ENCODE results near the gene PAPPA2. TPM values are rescaled to one million over a fixed set of nuclear protein-coding genes. Genes with fewer than 3 reads are reported as not detected.

Gene PAPPA2
- total RNA-seq, 4 donors from 2014 or later: 0.07 to 0.97 (median 0.14) TPM

DNA sequence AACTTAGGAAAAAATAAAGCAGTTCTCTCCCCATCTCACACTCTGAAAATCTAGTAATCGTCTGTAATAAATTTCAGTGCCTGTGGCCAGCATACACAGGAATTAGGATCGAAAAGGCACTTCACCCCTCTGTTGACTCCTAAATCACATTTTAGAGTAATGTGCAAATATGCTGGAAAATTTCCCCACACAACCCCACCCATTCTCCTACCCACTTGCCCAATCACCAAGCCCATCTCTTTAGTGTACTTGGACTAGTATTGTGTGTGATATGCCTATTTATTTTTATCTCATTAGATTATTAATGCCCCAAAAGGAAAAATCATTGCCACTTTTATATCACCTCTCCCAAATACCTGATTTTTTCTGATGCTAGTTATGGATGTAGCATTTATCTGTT is 378.3 kb downstream of the PAPPA2 start:
- intact Hi-C loops (cut with DNase I; ENCODE audit: low total_unique reads): no loop called here

DNA sequence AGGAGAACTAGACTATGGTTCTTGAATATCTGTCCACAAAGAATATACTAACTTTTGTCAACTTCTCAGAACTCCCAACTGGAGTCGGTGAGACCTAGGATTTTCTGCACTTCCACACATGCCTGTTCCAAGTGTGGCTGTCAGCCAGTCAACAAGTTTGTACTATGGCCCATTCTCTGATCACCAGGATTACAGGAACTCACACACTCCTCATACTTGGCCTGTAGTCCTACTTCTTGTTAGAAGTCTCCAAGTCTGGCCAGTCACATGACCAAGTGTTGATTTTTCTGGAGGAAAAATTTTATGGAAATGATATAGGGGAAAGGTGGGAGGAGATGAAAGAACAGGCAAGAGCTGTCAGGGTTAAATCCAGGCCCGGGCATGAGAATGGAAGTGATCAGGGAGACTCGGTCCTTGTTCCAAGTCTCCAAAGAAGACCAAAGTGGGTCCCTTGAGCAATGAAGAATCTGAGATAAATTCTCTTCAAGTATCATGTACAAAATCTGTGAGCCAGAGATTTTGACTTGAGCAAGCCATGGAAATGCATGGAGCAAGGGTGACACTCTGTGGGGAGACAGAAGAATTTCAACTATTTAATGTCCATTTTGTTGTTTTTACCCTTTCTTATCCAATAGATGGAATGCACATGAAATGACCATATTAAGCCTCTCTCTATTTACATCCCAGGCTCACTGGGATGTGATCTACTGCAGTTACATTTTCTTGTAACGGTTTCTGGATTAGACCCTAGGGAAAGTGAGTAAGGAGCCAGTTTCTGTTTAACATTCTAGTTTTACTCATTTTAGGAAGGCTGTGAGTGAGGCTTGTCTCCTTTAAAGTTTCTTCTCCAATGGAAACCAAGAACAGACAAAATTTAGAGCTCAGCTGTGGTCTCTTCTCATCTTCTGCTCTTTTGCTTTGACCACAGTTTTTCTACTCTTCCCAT is 380.6 kb downstream of the PAPPA2 start:
- no peak for TF ChIP-seq POLR2A (IDR thresholded peaks at IDR 0.05)
- TF ChIP-seq, protein P1, sequence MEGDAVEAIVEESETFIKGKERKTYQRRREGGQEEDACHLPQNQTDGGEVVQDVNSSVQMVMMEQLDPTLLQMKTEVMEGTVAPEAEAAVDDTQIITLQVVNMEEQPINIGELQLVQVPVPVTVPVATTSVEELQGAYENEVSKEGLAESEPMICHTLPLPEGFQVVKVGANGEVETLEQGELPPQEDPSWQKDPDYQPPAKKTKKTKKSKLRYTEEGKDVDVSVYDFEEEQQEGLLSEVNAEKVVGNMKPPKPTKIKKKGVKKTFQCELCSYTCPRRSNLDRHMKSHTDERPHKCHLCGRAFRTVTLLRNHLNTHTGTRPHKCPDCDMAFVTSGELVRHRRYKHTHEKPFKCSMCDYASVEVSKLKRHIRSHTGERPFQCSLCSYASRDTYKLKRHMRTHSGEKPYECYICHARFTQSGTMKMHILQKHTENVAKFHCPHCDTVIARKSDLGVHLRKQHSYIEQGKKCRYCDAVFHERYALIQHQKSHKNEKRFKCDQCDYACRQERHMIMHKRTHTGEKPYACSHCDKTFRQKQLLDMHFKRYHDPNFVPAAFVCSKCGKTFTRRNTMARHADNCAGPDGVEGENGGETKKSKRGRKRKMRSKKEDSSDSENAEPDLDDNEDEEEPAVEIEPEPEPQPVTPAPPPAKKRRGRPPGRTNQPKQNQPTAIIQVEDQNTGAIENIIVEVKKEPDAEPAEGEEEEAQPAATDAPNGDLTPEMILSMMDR (IDR thresholded peaks at IDR 0.05): no peak
- H3K4me3 ChIP-seq (ENCODE audit: low read depth, poor library complexity, severe bottlenecking): no peak overlapping the region
- intact Hi-C loops (cut with DNase I; ENCODE audit: low total_unique reads): no loop called here
- WGBS, 2 donors: 23 to 27% methylated on average over 4 of the region's 4 CpGs
- no peak for DNase-seq (ENCODE audit: low spot score in 2 of 2)

More for the DNA sequence above, 378.3 kb downstream of the PAPPA2 start:
- peak in 1 of 2 donors; percentile 35 for DNase-seq (ENCODE audit: low spot score in 2 of 2)
- H3K4me3 ChIP-seq (ENCODE audit: low read depth, poor library complexity, severe bottlenecking): no peak overlapping the region
- TF ChIP-seq, protein P1 (IDR thresholded peaks at IDR 0.05): no peak
- TF ChIP-seq POLR2A (IDR thresholded peaks at IDR 0.05): no peak
- WGBS, 2 donors: 62 to 69% methylated on average over 2 of the region's 2 CpGs

DNA sequence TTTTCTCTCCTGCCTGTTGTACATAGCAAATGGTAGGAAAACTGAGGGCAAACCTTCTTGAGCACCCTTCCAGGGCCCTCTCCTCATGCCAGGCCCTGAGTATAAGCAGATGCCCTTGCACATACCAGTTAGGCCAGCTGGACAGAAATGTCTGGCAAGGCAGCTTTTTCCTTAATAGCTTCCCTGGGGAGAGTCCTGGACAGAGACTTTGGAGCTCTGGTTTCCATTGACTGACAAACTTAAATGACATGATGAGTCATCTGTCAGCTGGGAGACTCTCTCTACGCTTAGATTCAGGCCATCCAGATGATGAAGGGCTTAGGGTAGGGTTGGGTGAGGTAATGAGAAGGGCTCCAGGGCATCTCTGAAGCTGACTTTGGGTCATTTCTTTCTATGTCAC is 384.1 kb downstream of the PAPPA2 start:
- intact Hi-C loops (cut with DNase I; ENCODE audit: low total_unique reads): no loop called here
- no peak overlapping the region for H3K4me3 ChIP-seq (ENCODE audit: low read depth, poor library complexity, severe bottlenecking)
- WGBS, 2 donors: 32 to 38% methylated on average over 1 of the region's 1 CpG

DNA sequence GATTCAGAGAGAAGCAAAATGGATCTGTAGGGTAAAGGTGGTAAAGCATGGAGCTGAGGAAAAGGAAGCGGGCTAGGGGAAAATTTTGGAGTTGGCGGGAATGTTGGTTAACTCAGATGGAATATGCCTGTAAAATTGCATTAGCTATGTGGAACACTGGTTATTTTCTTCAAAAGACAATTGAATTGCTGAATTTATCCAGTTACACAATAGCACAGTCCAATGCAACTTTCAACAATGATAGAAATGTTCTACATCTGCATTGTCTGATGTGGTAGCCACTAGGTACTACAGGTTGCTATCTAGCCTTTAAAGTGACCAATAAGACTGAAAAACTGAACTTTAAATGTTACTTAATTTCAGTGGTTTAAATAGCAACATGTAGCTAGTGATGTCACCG is 386.3 kb downstream of the PAPPA2 start:
- intact Hi-C loops (cut with DNase I; ENCODE audit: low total_unique reads): no loop called here

More for the DNA sequence above, 384.1 kb downstream of the PAPPA2 start:
- DNase-seq (ENCODE audit: low spot score in 2 of 2): no peak
- TF ChIP-seq, protein P1 (IDR thresholded peaks at IDR 0.05): no peak
- no peak for TF ChIP-seq POLR2A (IDR thresholded peaks at IDR 0.05)

DNA sequence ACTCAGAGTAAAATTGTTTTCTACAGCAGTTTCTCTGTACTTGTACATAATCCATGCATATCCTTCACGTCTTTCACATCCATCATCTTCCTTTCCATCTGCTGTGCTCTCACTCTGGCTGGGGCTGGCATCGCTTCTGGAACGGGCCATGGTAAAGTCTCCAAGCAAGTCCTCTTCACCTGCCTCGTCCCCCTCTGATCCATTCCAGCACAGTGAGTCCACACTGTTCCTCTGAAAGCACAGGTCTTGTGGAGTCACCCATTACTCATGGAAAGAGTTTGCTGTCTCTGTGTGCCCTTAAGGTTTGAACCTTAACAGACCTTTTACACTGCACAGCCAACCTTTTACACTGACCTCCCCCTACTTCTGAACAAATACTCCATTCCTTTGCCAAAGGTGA is 387.9 kb downstream of the PAPPA2 start:
- 75% methylated on average over 4 of the region's 4 CpGs for WGBS, 2 donors
- DNase-seq (ENCODE audit: low spot score in 2 of 2): no peak
- H3K4me3 ChIP-seq (ENCODE audit: low read depth, poor library complexity, severe bottlenecking): no peak overlapping the region
- intact Hi-C loops (cut with DNase I; ENCODE audit: low total_unique reads): no loop called here
- TF ChIP-seq, protein P1 (IDR thresholded peaks at IDR 0.05): no peak
- TF ChIP-seq POLR2A (IDR thresholded peaks at IDR 0.05): no peak

More for the DNA sequence above, 386.3 kb downstream of the PAPPA2 start:
- no peak overlapping the region for H3K4me3 ChIP-seq (ENCODE audit: low read depth, poor library complexity, severe bottlenecking)
- 78 to 82% methylated on average over 3 of the region's 3 CpGs for WGBS, 2 donors
- no peak for TF ChIP-seq POLR2A (IDR thresholded peaks at IDR 0.05)
- TF ChIP-seq, protein P1 (IDR thresholded peaks at IDR 0.05): no peak
- no peak for DNase-seq (ENCODE audit: low spot score in 2 of 2)

All from lower leg skin (tissue), 4 donors.